ENCODE measurements around the gene HIVEP1.
A peak's percentile ranks its signal among the peaks of the same experiment; 100 is the strongest.
"Not testable (repeated sequence)": the region's sequence is repeated elsewhere in the genome, so short reads cannot be mapped to it uniquely, and the experiment has no call there.

Gene HIVEP1

GRCh38 chr6:12116978-12117377 is 104.9 kb downstream of the HIVEP1 start:
- DNase-seq (ENCODE audit: low read depth in 2 of 2) = no peak

- no peak for DNase-seq (ENCODE audit: low read depth in 2 of 2)
Measured at GRCh38 chr6:12118607-12119006, 106.5 kb downstream of the HIVEP1 start.

GRCh38 chr6:12119085-12119588 is 107.0 kb downstream of the HIVEP1 start:
- no peak for DNase-seq (ENCODE audit: low read depth in 2 of 2)

GRCh38 chr6:12125396-12125795 is 113.3 kb downstream of the HIVEP1 start:
- DNase-seq (ENCODE audit: low read depth in 2 of 2) = no peak

- no peak for DNase-seq (ENCODE audit: low read depth in 2 of 2)
Measured at GRCh38 chr6:12126051-12126450, 113.9 kb downstream of the HIVEP1 start.

GRCh38 chr6:12129523-12129922 is 117.4 kb downstream of the HIVEP1 start:
- DNase-seq (ENCODE audit: low read depth in 2 of 2) = no peak

GRCh38 chr6:12132351-12133222 is 120.5 kb downstream of the HIVEP1 start:
- no peak for DNase-seq (ENCODE audit: low read depth in 2 of 2)

- DNase-seq (ENCODE audit: low read depth in 2 of 2) = no peak
Measured at GRCh38 chr6:12134581-12134980, 122.5 kb downstream of the HIVEP1 start.

- no peak for DNase-seq (ENCODE audit: low read depth in 2 of 2)
Measured at GRCh38 chr6:12134991-12135390, 122.9 kb downstream of the HIVEP1 start.

- no peak for DNase-seq (ENCODE audit: low read depth in 2 of 2)
Measured at GRCh38 chr6:12136905-12137304, 124.8 kb downstream of the HIVEP1 start.

- DNase-seq (ENCODE audit: low read depth in 2 of 2) = peak in 1 of 2 experiments; percentile 35
Measured at GRCh38 chr6:12137480-12137879, 125.4 kb downstream of the HIVEP1 start.

GRCh38 chr6:12138381-12138780 is 126.3 kb downstream of the HIVEP1 start:
- DNase-seq (ENCODE audit: low read depth in 2 of 2) = no peak

- DNase-seq (ENCODE audit: low read depth in 2 of 2) = no peak
Measured at GRCh38 chr6:12138936-12139335, 126.8 kb downstream of the HIVEP1 start.

GRCh38 chr6:12147557-12148316 is 135.6 kb downstream of the HIVEP1 start:
- DNase-seq (ENCODE audit: low read depth in 2 of 2) = no peak

GRCh38 chr6:12148317-12148801 is 136.2 kb downstream of the HIVEP1 start:
- peak; percentile 42 to 50 for DNase-seq (ENCODE audit: low read depth in 2 of 2)

- no peak for DNase-seq (ENCODE audit: low read depth in 2 of 2)
Measured at GRCh38 chr6:12148841-12149240, 136.7 kb downstream of the HIVEP1 start.

GRCh38 chr6:12149944-12150510 is 137.9 kb downstream of the HIVEP1 start:
- no peak for DNase-seq (ENCODE audit: low read depth in 2 of 2)

GRCh38 chr6:12150812-12151432 is 138.8 kb downstream of the HIVEP1 start:
- DNase-seq (ENCODE audit: low read depth in 2 of 2) = no peak

- DNase-seq (ENCODE audit: low read depth in 2 of 2) = no peak
Measured at GRCh38 chr6:12151433-12151820, 139.3 kb downstream of the HIVEP1 start.

- DNase-seq (ENCODE audit: low read depth in 2 of 2) = no peak
Measured at GRCh38 chr6:12152023-12152970, 140.2 kb downstream of the HIVEP1 start.

GRCh38 chr6:12155769-12156168 is 143.7 kb downstream of the HIVEP1 start:
- not testable (repeated sequence) for DNase-seq (ENCODE audit: low read depth in 2 of 2)

Measured in fibroblast of skin of left biceps (primary cell).